Endothelial cell of umbilical vein (primary cell): Measurements from ENCODE around the gene PALB2. TPM values are rescaled to one million over a fixed set of nuclear protein-coding genes. Genes with fewer than 3 reads are reported as not detected.

ENCODE experiments used
- BruUV-seq: library from RNA; stranded (reverse); fragments of 400-500 nt; replicated peaks from 2 replicates; lab custom pipeline; 2021; lab: Mats Ljungman, UMichigan
- CTCF ChIA-PET: fragments of 300-600, 350-600 bp; sonication (Branson Sonifier 250); formaldehyde crosslinking; loops from one replicate; lab custom pipeline; 2021; ENCODE audit warnings: antibody characterized with exemption, inconsistent platforms; lab: Charles Lee
- POLR2A ChIA-PET: fragments of 300-600, 350-600 bp; sonication (Branson Sonifier 250); formaldehyde crosslinking; loops from one replicate; lab custom pipeline; 2021; ENCODE audit warnings: antibody characterized with exemption, inconsistent platforms; lab: Charles Lee
- DNase-seq: peaks from one replicate; pipeline ENCODE4 v3.0.0-alpha.2; 2011; ENCODE audit warnings: low read depth, low spot score
- FAIRE-seq: peaks from 2 replicates; lab custom pipeline; 2011; peaks lifted over from hg19 to GRCh38; lab: Jason Lieb, UNC
- H2AFZ ChIP-seq: 2 replicates; pipeline ENCODE4 v1.6.0; 2012; ENCODE audit warnings: low read depth, low read length, control low read depth, inconsistent platforms
- H3K27ac ChIP-seq: 2 replicates; pipeline ENCODE4 v1.5.1; 2011; ENCODE audit warnings: low read depth, mild to moderate bottlenecking, control low read depth, low read length, moderate library complexity; ENCODE audit not compliant: insufficient read depth
- H3K27me3 ChIP-seq, 2 experiments: 2 replicates each; pipeline versions ENCODE4 v1.6.0 to v1.6.1; 2011; ENCODE audit warnings: low read length in 2 of 2, mixed read lengths in 1 of 2; ENCODE audit not compliant: control insufficient read depth in 2 of 2, insufficient read depth in 2 of 2
- H3K36me3 ChIP-seq, 2 experiments: 2 replicates in 1 of 2; 3 replicates in 1 of 2; pipeline ENCODE4 v1.5.1; 2011; ENCODE audit warnings: low read length in 2 of 2, mild to moderate bottlenecking in 1 of 2, moderate library complexity in 1 of 2; ENCODE audit not compliant: control insufficient read depth in 2 of 2, insufficient read depth in 2 of 2; ENCODE audit errors: extremely low read depth in 1 of 2
- H3K4me1 ChIP-seq: 3 replicates; pipeline ENCODE4 v1.5.1; 2011; ENCODE audit warnings: mild to moderate bottlenecking, low read length; ENCODE audit not compliant: control insufficient read depth, insufficient read depth; ENCODE audit errors: extremely low read depth
- H3K4me2 ChIP-seq: 2 replicates; pipeline ENCODE4 v1.6.1; 2011; ENCODE audit warnings: low read length, control low read depth, mixed read lengths; ENCODE audit not compliant: insufficient read depth
- H3K4me3 ChIP-seq, 3 experiments: fragments of 200-600 bp in 1 of 3; sonication (generic), shearing (Covaris generic) in 1 of 3; replicated peaks in 1 of 3; 2 replicates each; pipeline ENCODE4 v1.5.1; 2011 to 2016; ENCODE audit warnings: control low read depth in 3 of 3, low read length in 3 of 3, mild to moderate bottlenecking in 2 of 3, inconsistent platforms in 1 of 3, low read depth in 1 of 3, moderate library complexity in 1 of 3; ENCODE audit not compliant: insufficient read depth in 1 of 3
- H3K79me2 ChIP-seq: 2 replicates; pipeline ENCODE4 v1.6.0; 2012; ENCODE audit warnings: low read length, inconsistent platforms; ENCODE audit not compliant: control insufficient read depth, insufficient read depth
- H3K9ac ChIP-seq: replicated peaks from 2 replicates; pipeline ENCODE3; 2011; ENCODE audit warnings: low read length, control low read depth; ENCODE audit not compliant: insufficient read depth; ENCODE audit errors: extremely low read depth
- H3K9me1 ChIP-seq: replicated peaks from 3 replicates; pipeline ENCODE4 v1.6.0; 2011; ENCODE audit warnings: mild to moderate bottlenecking, low read length; ENCODE audit not compliant: control insufficient read depth, insufficient read depth; ENCODE audit errors: extremely low read depth
- H3K9me3 ChIP-seq: replicated peaks from 2 replicates; pipeline ENCODE4 v1.5.1; 2012; ENCODE audit warnings: low read length, inconsistent platforms; ENCODE audit not compliant: control insufficient read depth, insufficient read depth
- H4K20me1 ChIP-seq: replicated peaks from 2 replicates; pipeline ENCODE3; 2011; ENCODE audit warnings: mild to moderate bottlenecking, low read length; ENCODE audit not compliant: control insufficient read depth, insufficient read depth; ENCODE audit errors: extremely low read depth
- CTCF ChIP-seq, 2 donors: IDR thresholded peaks; 1 replicate in 1 of 2; 2 replicates in 1 of 2; pipeline ENCODE4 v1.5.1; 2011; ENCODE audit warnings: low read length in 2 of 2, mild to moderate bottlenecking in 2 of 2, moderate library complexity in 2 of 2, control low read depth in 1 of 2, inconsistent platforms in 1 of 2, low read depth in 1 of 2; ENCODE audit not compliant: insufficient read depth in 1 of 2; ENCODE audit errors: extremely low read depth in 1 of 2
- GATA2 ChIP-seq: IDR thresholded peaks from 2 replicates; pipeline ENCODE4 v1.7.0; 2011; ENCODE audit warnings: low read depth, mild to moderate bottlenecking, moderate library complexity, mixed read lengths, low read length; ENCODE audit not compliant: insufficient read length, insufficient read depth
- MYC ChIP-seq: IDR thresholded peaks from one replicate; pipeline ENCODE4 v1.6.1; 2011; ENCODE audit warnings: mild to moderate bottlenecking, low read depth, low read length
- dilution Hi-C: fragments of 300-500 bp; cut with MboI; formaldehyde crosslinking; loops from one replicate; pipeline ENCODE4 v1.15.0; 2019; ENCODE audit warnings: low sequenced_read_pairs; ENCODE audit not compliant: extremely low pct_ligation_motif_present
- intact Hi-C: fragments of 100-400 bp; cut with micrococcal nuclease; formaldehyde crosslinking; loops from one replicate; pipeline ENCODE4 v1.10.0; 2022
- polyA plus RNA-seq, 4 experiments: library from polyadenylated mRNA; depleted of rRNA in 3 of 4; stranded (reverse) in 3 of 4; unstranded in 1 of 4; fragments of >200 nt; gene quantifications; 2 replicates each; pipeline versions ENCODE4 v1.2.1 to v1.2.3, GENCODE V29; 2011 to 2012; ENCODE audit warnings: missing spikeins in 1 of 4
- total RNA-seq: library from RNA; stranded (reverse); gene quantifications from 2 replicates; pipeline ENCODE4 v1.2.3, GENCODE V29; 2021
- TF ChIP-seq, protein P1 (sequence below): IDR thresholded peaks from 2 replicates; pipeline ENCODE4 v1.6.1; 2011; ENCODE audit not compliant: insufficient read depth, insufficient read length

PALB2 gene
- total and polyA plus RNA-seq, 2 donors (not counting 3 experiments of a cell fraction or from before 2014, with no cell fraction given): 5.1 to 15.6 TPM

- Histone ChIP-seq H3K9me3 (no peaks in the 10 kb centered on the region), H3K27ac (no peak overlapping the region), H3K9me1 (no peaks in the 10 kb centered on the region), H2AFZ (no peak overlapping the region), H3K4me3 (no peak overlapping the region), H3K4me1 (peaks cover 27% of the 10 kb centered on the region), H3K27me3 (no peaks in the 10 kb centered on the region), H3K36me3 (peaks cover 14 to 18% of the 10 kb centered on the region in 2 experiments), H3K4me2 (no peak overlapping the region), H3K9ac (no peak overlapping the region), H3K79me2 (peaks cover 33% of the 10 kb centered on the region), H4K20me1 (no peaks in the 10 kb centered on the region)
- no peak for FAIRE-seq
- ChIA-PET POLR2A (no interaction called here), CTCF (interaction anchor here (1.0 to 4.5 kb wide), 9 partner anchors 8 to 840 kb away, joined by 3 to 21 read pairs (median 4); no protein-coding TSS in a partner anchor)
- BruUV-seq: no TSS peak
- DNase-seq: no peak
- dilution Hi-C loops (no loop called here), intact Hi-C loops (no loop called here)
- TF ChIP-seq CTCF (IDR thresholded peaks at IDR 0.05; ENCODE audit: extremely low read depth in 1 of 2, insufficient read depth in 1 of 2, low read depth in 1 of 2, low read length in 2 of 2): no peak
- no peak for TF ChIP-seq GATA2
- TF ChIP-seq, protein P1, sequence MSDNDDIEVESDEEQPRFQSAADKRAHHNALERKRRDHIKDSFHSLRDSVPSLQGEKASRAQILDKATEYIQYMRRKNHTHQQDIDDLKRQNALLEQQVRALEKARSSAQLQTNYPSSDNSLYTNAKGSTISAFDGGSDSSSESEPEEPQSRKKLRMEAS: no peak
- TF ChIP-seq MYC: no peak
These were observed 35.9 kb upstream of the PALB2 start for GRCh38 chr16:23676924-23677480.
